NCI-H2196 treated with DMSO at 0.1 percent for 48 hours (cell line): ENCODE results near the gene ZBTB32.
"Not testable (repeated sequence)": the region's sequence is repeated elsewhere in the genome, so short reads cannot be mapped to it uniquely, and the experiment has no call there.

ENCODE experiments used
- DNase-seq: peaks from one replicate; lab custom pipeline; 2025; ENCODE audit not compliant: unreplicated experiment; lab: John Stamatoyannopoulos, UW

The ZBTB32 gene

DNA sequence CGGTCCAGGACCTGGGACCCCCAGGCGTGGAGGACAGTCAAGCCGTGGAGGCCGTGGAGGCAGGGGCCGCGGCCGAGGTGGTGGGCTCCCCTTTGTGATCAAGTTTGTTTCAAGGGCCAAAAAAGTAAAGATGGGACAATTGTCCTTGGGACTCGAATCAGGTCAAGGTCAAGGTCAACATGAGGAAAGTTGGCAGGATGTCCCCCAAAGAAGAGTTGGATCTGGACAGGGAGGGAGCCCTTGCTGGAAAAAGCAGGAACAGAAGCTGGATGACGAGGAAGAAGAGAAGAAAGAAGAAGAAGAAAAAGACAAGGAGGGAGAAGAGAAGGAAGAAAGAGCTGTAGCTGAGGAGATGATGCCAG, 15.8 kb downstream of the ZBTB32 start:
- no peak for DNase-seq

DNA sequence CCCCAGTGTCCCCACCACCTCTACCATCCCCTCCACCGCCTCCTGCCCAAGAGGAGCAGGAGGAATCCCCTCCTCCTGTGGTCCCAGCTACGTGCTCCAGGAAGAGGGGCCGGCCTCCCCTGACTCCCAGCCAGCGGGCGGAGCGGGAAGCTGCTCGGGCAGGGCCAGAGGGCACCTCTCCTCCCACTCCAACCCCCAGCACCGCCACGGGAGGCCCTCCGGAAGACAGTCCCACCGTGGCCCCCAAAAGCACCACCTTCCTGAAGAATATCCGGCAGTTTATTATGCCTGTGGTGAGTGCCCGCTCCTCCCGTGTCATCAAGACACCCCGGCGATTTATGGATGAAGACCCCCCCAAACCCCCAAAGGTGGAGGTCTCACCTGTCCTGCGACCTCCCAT, 16.3 kb downstream of the ZBTB32 start:
- no peak for DNase-seq

GRCh38 chr19:35721374-35721773, 17.0 kb downstream of the ZBTB32 start:
- DNase-seq = no peak

- no peak for DNase-seq
Observed at GRCh38 chr19:35722461-35722860, 18.1 kb downstream of the ZBTB32 start.

DNA sequence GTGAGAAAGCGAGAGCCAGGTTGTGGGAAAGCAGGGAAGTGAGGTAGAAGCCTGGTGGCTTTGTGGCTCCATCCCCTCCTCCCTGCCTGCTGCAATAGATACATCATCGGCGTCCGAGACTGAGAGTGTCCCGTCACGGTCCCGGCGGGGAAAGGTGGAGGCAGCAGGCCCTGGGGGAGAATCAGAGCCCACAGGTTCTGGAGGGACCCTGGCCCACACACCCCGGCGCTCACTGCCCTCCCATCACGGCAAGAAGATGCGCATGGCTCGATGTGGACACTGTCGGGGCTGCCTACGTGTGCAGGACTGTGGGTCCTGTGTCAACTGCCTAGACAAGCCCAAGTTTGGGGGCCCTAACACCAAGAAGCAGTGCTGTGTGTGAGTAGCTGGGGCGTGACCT, 18.5 kb downstream of the ZBTB32 start:
- DNase-seq = no peak

GRCh38 chr19:35723671-35724070, 19.3 kb downstream of the ZBTB32 start:
- DNase-seq = no peak

GRCh38 chr19:35724132-35724531, 19.8 kb downstream of the ZBTB32 start:
- not testable (repeated sequence) for DNase-seq

GRCh38 chr19:35724560-35724959, 20.2 kb downstream of the ZBTB32 start:
- no peak for DNase-seq

DNA sequence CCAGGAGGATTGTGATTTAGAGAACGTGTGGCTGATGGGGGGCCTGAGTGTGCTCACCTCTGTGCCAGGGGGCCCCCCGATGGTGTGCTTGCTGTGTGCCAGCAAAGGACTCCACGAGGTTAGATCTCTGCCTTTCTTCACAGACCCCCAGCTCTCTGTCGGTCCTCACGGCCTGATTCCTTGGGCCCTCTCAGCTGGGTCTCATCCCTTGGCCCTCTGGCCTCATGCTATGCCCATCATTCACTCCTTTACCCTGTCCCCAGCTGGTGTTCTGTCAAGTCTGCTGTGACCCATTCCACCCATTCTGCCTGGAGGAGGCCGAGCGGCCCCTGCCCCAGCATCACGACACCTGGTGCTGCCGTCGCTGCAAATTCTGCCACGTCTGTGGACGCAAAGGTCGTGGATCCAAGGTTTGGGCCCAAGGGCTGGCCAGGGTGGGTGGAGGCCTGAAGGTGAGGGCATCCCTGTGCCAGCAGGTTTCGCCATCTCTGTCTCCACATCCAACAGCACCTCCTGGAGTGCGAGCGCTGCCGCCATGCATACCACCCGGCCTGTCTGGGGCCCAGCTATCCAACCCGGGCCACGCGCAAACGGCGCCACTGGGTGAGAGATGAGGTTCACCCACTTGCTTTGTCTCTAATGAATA, 21.0 kb downstream of the ZBTB32 start:
- DNase-seq = no peak

- DNase-seq = no peak
Observed at GRCh38 chr19:35727053-35727955, 22.9 kb downstream of the ZBTB32 start.

DNA sequence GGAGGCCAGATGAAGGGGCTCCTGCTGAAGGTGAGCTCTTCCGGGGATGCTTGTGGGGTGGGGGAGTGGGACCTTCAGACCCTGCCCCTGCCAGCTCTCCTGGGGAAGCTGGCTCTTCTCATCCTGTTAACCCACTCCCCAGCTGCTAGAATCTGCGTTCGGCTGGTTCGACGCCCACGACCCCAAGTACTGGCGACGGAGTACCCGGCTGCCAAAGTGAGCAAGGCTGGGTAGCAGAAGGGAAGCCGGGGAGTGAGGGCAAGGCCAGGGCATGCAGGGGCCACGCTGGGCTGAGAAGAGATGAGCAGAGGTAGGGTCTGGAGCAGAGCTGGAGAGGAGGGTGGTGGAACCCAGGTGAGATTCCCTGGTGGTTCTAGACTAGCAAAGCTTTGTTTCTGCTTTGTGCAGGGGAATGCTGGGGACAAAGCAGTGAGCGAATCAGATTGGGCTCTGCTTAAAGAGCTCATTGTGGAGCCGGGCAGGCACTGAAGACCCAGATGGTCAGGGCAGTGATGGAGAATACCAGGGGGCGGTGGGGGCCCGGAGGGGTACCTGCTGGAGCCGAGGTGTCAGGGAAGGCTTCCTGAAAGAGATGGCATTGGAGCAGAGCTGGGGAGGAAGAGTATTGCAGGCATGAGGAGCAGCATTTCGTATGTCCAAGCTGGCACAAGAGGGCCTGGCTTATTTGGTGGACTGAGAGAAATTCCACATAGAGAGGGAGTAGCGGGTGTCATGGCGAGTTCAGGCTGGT, 23.8 kb downstream of the ZBTB32 start:
- DNase-seq = no peak

DNA sequence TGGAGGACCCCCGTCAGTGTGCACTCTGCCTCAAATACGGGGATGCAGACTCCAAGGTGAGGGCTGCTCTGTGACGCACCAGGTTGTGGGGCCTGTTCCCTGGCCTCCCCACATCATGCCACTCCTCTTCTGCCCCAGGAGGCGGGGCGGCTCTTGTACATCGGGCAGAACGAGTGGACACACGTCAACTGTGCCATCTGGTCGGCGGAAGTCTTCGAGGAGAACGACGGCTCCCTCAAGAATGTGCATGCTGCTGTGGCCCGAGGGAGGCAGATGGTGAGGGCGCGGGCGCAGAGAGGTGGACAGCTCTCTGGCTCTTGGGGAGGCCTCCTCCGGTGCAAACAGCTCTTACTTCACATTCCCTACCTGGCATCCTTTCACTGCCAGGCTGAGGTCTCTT, 24.7 kb downstream of the ZBTB32 start:
- no peak for DNase-seq

- no peak for DNase-seq
Observed at GRCh38 chr19:35729763-35730162, 25.4 kb downstream of the ZBTB32 start.

GRCh38 chr19:35730326-35730725, 26.0 kb downstream of the ZBTB32 start:
- DNase-seq = no peak

GRCh38 chr19:35731353-35731752, 27.0 kb downstream of the ZBTB32 start:
- DNase-seq = no peak

DNA sequence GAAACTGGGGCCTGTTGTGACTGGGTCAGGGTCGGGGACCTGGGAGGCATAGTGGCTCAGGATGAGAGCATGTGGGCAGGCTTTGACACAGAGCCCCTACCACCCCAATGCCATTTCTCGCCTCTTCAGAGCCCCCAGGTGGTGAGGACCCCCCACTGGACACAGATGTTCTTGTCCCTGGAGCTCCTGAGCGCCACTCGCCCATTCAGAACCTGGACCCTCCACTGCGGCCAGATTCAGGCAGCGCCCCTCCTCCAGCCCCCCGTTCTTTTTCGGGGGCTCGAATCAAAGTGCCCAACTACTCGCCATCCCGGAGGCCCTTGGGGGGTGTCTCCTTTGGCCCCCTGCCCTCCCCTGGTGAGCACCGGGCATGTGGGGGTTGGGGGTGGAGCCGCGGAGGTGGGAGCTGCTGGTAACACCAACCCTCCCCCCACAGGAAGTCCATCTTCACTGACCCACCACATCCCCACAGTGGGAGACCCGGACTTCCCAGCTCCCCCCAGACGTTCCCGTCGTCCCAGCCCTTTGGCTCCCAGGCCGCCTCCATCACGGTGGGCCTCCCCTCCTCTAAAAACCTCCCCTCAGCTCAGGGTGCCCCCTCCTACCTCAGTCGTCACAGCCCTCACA, 27.5 kb downstream of the ZBTB32 start:
- DNase-seq = no peak

DNA sequence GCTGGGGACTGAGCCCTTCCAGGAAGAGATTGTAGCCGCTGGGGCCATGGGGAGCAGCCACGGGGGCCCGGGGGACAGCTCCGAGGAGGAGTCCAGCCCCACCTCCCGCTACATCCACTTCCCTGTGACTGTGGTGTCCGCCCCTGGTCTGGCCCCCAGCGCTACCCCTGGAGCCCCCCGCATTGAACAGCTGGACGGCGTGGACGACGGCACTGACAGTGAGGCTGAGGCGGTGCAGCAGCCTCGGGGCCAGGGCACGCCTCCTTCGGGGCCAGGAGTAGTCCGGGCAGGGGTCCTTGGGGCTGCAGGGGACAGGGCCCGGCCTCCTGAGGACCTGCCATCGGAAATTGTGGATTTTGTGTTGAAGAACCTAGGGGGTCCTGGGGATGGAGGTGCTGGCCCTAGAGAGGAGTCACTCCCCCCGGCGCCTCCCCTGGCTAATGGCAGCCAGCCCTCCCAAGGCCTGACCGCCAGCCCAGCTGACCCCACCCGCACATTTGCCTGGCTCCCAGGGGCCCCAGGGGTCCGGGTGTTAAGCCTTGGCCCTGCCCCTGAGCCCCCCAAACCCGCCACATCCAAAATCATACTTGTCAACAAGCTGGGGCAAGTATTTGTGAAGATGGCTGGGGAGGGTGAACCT, 28.3 kb downstream of the ZBTB32 start:
- DNase-seq = no peak

- DNase-seq = no peak
Observed at GRCh38 chr19:35733180-35734125, 29.1 kb downstream of the ZBTB32 start.

GRCh38 chr19:35734273-35734672, 29.9 kb downstream of the ZBTB32 start:
- DNase-seq = no peak

DNA sequence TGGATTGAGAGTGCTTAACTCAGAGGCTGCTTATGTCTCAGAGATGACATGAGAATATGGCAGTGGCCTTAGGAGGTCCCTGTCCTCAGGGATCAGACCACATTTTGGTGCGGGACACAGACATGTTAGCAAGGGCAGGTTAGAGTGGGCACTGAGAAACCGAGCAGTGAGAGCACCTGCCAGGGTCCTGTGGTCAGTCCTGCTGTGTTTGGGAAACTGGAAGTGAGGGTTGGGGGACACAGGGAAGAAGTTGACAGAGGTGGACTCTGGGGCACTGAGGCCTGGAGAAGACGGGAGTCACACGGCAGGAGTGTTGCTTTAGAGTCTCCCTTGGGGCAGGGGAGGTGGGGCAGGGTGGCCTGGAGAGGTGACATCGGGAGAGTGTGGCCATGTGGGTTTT, 30.5 kb downstream of the ZBTB32 start:
- no peak for DNase-seq
